Measurements from ENCODE around the gene USP10. TPM values are rescaled to one million over a fixed set of nuclear protein-coding genes. Genes with fewer than 3 reads are reported as not detected.

Gene USP10
- total and polyA plus RNA-seq, 2 donors (not counting 3 experiments of a cell fraction or from before 2014, with no cell fraction given) = 84.0 to 115 TPM

DNA sequence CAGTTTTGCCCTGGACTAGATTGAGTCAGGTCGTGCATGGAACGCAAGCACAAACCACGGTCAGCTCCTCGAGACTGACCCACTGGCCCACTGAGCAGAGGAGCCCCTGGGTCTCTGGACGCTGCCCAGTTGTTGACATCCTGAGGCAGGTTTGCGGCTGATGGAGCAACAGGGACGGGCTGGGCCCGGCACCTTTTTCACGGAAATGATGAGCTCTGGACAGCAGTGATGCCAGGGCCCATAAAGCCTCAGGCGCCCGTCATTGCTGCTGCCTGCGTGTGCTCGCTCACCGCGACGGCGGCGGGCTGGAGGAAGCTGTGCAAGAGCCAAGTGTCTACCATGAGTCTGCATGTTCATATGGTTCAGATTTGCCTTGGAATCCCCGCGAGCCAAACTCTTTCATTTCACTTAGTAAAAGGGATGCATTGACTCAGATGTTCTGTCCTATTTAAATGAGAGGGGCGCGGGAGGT lies 89.2 kb downstream of the USP10 start:
- no TSS peak for BruUV-seq (replicated peaks)
- no peaks in the 10 kb centered on the region for H4K20me1 ChIP-seq (replicated peaks; ENCODE audit: control insufficient read depth, extremely low read depth, insufficient read depth, low read length)
- no peak overlapping the region for H3K4me3 ChIP-seq (replicated peaks in 1 of 3; ENCODE audit: insufficient read depth in 1 of 3, low read depth in 1 of 3, low read length in 3 of 3)
- no peak overlapping the region for H3K27ac ChIP-seq (ENCODE audit: insufficient read depth, low read depth, low read length)
- H3K9ac ChIP-seq (replicated peaks; ENCODE audit: extremely low read depth, insufficient read depth, low read length) = no peak overlapping the region
- H3K36me3 ChIP-seq (ENCODE audit: control insufficient read depth in 2 of 2, extremely low read depth in 1 of 2, insufficient read depth in 2 of 2, low read length in 2 of 2) = no peaks in the 10 kb centered on the region
- no peak overlapping the region for H2AFZ ChIP-seq (ENCODE audit: low read depth, low read length)
- no peaks in the 10 kb centered on the region for H3K79me2 ChIP-seq (ENCODE audit: control insufficient read depth, insufficient read depth, low read length)
- no peaks in the 10 kb centered on the region for H3K9me1 ChIP-seq (replicated peaks; ENCODE audit: control insufficient read depth, extremely low read depth, insufficient read depth, low read length)
- dilution Hi-C loops (cut with MboI; ENCODE audit: extremely low pct_ligation_motif_present, low sequenced_read_pairs) = no loop called here
- TF ChIP-seq JUN (IDR thresholded peaks at IDR 0.05; ENCODE audit: borderline replicate concordance, insufficient read depth, insufficient read length, low read depth) (no peak), FOS (IDR thresholded peaks at IDR 0.05; ENCODE audit: borderline replicate concordance, insufficient read depth, low read length) (no peak), POLR2A (IDR thresholded peaks at IDR 0.05; ENCODE audit: low read depth, low read length) (no peak), EZH2 (IDR thresholded peaks at IDR 0.05; ENCODE audit: borderline replicate concordance, low read depth, low read length, severe bottlenecking) (no peak), POLR2AphosphoS5 (IDR thresholded peaks at IDR 0.05; ENCODE audit: insufficient read depth, low read depth, low read length) (no peak), GATA2 (IDR thresholded peaks at IDR 0.05; ENCODE audit: insufficient read depth, insufficient read length, low read depth, low read length) (no peak), MYC (IDR thresholded peaks at IDR 0.05; ENCODE audit: low read depth, low read length) (no peak)
- TF ChIP-seq, protein P1, sequence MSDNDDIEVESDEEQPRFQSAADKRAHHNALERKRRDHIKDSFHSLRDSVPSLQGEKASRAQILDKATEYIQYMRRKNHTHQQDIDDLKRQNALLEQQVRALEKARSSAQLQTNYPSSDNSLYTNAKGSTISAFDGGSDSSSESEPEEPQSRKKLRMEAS (IDR thresholded peaks at IDR 0.05; ENCODE audit: insufficient read depth, insufficient read length) = no peak
- TF ChIP-seq, protein P2, sequence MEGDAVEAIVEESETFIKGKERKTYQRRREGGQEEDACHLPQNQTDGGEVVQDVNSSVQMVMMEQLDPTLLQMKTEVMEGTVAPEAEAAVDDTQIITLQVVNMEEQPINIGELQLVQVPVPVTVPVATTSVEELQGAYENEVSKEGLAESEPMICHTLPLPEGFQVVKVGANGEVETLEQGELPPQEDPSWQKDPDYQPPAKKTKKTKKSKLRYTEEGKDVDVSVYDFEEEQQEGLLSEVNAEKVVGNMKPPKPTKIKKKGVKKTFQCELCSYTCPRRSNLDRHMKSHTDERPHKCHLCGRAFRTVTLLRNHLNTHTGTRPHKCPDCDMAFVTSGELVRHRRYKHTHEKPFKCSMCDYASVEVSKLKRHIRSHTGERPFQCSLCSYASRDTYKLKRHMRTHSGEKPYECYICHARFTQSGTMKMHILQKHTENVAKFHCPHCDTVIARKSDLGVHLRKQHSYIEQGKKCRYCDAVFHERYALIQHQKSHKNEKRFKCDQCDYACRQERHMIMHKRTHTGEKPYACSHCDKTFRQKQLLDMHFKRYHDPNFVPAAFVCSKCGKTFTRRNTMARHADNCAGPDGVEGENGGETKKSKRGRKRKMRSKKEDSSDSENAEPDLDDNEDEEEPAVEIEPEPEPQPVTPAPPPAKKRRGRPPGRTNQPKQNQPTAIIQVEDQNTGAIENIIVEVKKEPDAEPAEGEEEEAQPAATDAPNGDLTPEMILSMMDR (IDR thresholded peaks at IDR 0.05; ENCODE audit: extremely low read depth in 1 of 2, insufficient read depth in 1 of 2, low read depth in 1 of 2, low read length in 2 of 2) = no peak
- intact Hi-C loops (cut with micrococcal nuclease) = no loop called here
- no peaks in the 10 kb centered on the region for H3K9me3 ChIP-seq (replicated peaks; ENCODE audit: control insufficient read depth, insufficient read depth, low read length)
- no peaks in the 10 kb centered on the region for H3K4me1 ChIP-seq (ENCODE audit: control insufficient read depth, extremely low read depth, insufficient read depth, low read length)
- ChIA-PET POLR2A (no interaction called here), CTCF (interaction anchor here (0.9 kb wide), 1 partner anchor 35 kb away, joined by 3 read pairs; no protein-coding TSS in a partner anchor)
- no peak overlapping the region for H3K4me2 ChIP-seq (ENCODE audit: insufficient read depth, low read length)
- no peaks in the 10 kb centered on the region for H3K27me3 ChIP-seq (ENCODE audit: control insufficient read depth in 2 of 2, insufficient read depth in 2 of 2, low read length in 2 of 2)
- no peak for FAIRE-seq
- DNase-seq (ENCODE audit: low read depth, low spot score) = no peak

All from endothelial cell of umbilical vein (primary cell).